K562 (cell line): ENCODE data around the gene EYA2. TPM values are rescaled to one million over a fixed set of nuclear protein-coding genes. Genes with fewer than 3 reads are reported as not detected.

ENCODE experiments used
- ATAC-seq: fragments of 200-7000 bp; cut with Tn5 transposase; 3 replicates; pipeline ENCODE4 v1.9.1; 2020; ENCODE audit warnings: moderate library complexity
- BruUV-seq: library from RNA; stranded (reverse); fragments of 400-500 nt; replicated peaks from 2 replicates; lab custom pipeline; 2021; lab: Mats Ljungman, UMichigan
- CTCF ChIA-PET: fragments of 300-600 bp; formaldehyde crosslinking; extraction: SDS; loops from one replicate; lab custom pipeline; 2021; ENCODE audit warnings: low intra/inter-chr PET ratio; lab: Yijun Ruan, JAX
- POLR2A ChIA-PET: fragments of 300-600, 350-650 bp; sonication (Branson Sonifier 250); formaldehyde crosslinking; extraction: SDS; loops from one replicate; lab custom pipeline; 2021; ENCODE audit warnings: antibody characterized with exemption, inconsistent platforms; lab: Yijun Ruan, JAX
- DNase-seq, 4 experiments: peaks; one replicate each; pipeline versions ENCODE4 v3.0.0 to v3.0.0-alpha.2; 2011 to 2018; ENCODE audit warnings: low spot score in 3 of 4, mixed read lengths in 3 of 4; ENCODE audit errors: extremely low read depth in 1 of 4
- FAIRE-seq: peaks from 2 replicates; lab custom pipeline; 2011; peaks lifted over from hg19 to GRCh38; lab: Jason Lieb, UNC
- H2AFZ ChIP-seq: 2 replicates; pipeline ENCODE4 v1.6.0; 2011; ENCODE audit warnings: low read depth, low read length, control low read depth, inconsistent platforms
- H3K27ac ChIP-seq: fragments of 200-600 bp; 3 replicates; pipeline ENCODE4 v1.8.0; 2011; ENCODE audit warnings: low read depth, mild to moderate bottlenecking, control low read depth, inconsistent platforms, low read length, moderate library complexity, mixed read lengths; ENCODE audit errors: extremely low read depth
- H3K27me3 ChIP-seq, 2 experiments: fragments of 300-600 bp in 1 of 2; 2 replicates in 1 of 2; 3 replicates in 1 of 2; pipeline versions ENCODE4 v1.6.0 to v1.8.0; 2011; ENCODE audit warnings: inconsistent platforms in 2 of 2, low read length in 2 of 2, mild to moderate bottlenecking in 1 of 2, mixed read lengths in 1 of 2, moderate library complexity in 1 of 2; ENCODE audit not compliant: control insufficient read depth in 2 of 2, insufficient read depth in 2 of 2
- H3K36me3 ChIP-seq: fragments of 300-600 bp; 3 replicates; pipeline ENCODE4 v1.8.0; 2011; ENCODE audit warnings: mild to moderate bottlenecking, low read length, inconsistent platforms; ENCODE audit not compliant: control insufficient read depth, insufficient read depth
- H3K4me1 ChIP-seq, 2 experiments: fragments of 200-600 bp in 1 of 2; replicated peaks in 1 of 2; 2 replicates in 1 of 2; 3 replicates in 1 of 2; pipeline versions ENCODE4 v1.5.1 to v1.8.0; 2011; ENCODE audit warnings: inconsistent platforms in 2 of 2, low read length in 2 of 2, mild to moderate bottlenecking in 1 of 2, mixed read lengths in 1 of 2, moderate library complexity in 1 of 2; ENCODE audit not compliant: control insufficient read depth in 2 of 2, insufficient read depth in 2 of 2
- H3K4me2 ChIP-seq: 2 replicates; pipeline ENCODE4 v1.6.1; 2011; ENCODE audit warnings: low read length, control low read depth, inconsistent platforms, mixed read lengths; ENCODE audit not compliant: insufficient read depth
- H3K4me3 ChIP-seq: fragments of 200-600 bp; sonication (generic), shearing (Covaris generic); 2 replicates; pipeline ENCODE4 v1.5.1; 2016; ENCODE audit warnings: control low read depth, inconsistent platforms
- H3K79me2 ChIP-seq: fragments of 200-600 bp; 3 replicates; pipeline ENCODE4 v1.8.0; 2011; ENCODE audit warnings: low read length, inconsistent platforms; ENCODE audit not compliant: control insufficient read depth, insufficient read depth
- H3K9ac ChIP-seq, 2 experiments: 2 replicates each; pipeline versions ENCODE4 v1.6.0 to v1.6.1; 2011; ENCODE audit warnings: low read depth in 2 of 2, low read length in 2 of 2, control low read depth in 1 of 2, inconsistent platforms in 1 of 2, mild to moderate bottlenecking in 1 of 2, mixed read lengths in 1 of 2; ENCODE audit not compliant: insufficient read depth in 1 of 2
- H3K9me1 ChIP-seq: one replicate; pipeline ENCODE4 v1.6.0; 2011; ENCODE audit warnings: inconsistent platforms, mild to moderate bottlenecking, low read length, moderate library complexity; ENCODE audit not compliant: control insufficient read depth, insufficient read depth
- H3K9me3 ChIP-seq: replicated peaks from 2 replicates; pipeline ENCODE4 v1.5.1; 2011; ENCODE audit warnings: low read depth, low read length, inconsistent platforms; ENCODE audit not compliant: control insufficient read depth, insufficient read depth
- H4K20me1 ChIP-seq: replicated peaks from 2 replicates; pipeline ENCODE4 v1.6.1; 2011; ENCODE audit warnings: low read length, inconsistent platforms, mixed read lengths; ENCODE audit not compliant: control insufficient read depth, insufficient read depth
- CHCHD3 ChIP-seq: fragments of 250-450 bp; sonication (Bioruptor Pico); IDR thresholded peaks from 2 replicates; pipeline ENCODE4 v2.1.2; 2022; ENCODE audit warnings: mild to moderate bottlenecking
- POLR2A ChIP-seq: fragments of 450-650 bp; conservative IDR thresholded peaks from 2 replicates; pipeline ENCODE4 v1.6.1; 2016
- SMARCC2 ChIP-seq: fragments of 450-650 bp; IDR thresholded peaks from 2 replicates; pipeline ENCODE4 v1.6.1; 2017; ENCODE audit warnings: antibody characterized with exemption, moderate library complexity, mild to moderate bottlenecking, low read depth
- ZFP36 ChIP-seq: fragments of 150-350 bp; IDR thresholded peaks from 2 replicates; pipeline ENCODE4 v1.6.1; 2018; ENCODE audit warnings: low read length, low read depth; ENCODE audit not compliant: partially characterized antibody
- ZNF316 ChIP-seq: fragments of 450-650 bp; IDR thresholded peaks from 2 replicates; pipeline ENCODE4 v1.6.1; 2016
- ZNF766 ChIP-seq: fragments of 200-800 bp; sonication (Bioruptor generic); conservative IDR thresholded peaks from 2 replicates; pipeline ENCODE4 v1.6.1; 2016; ENCODE audit warnings: missing genetic modification characterization, missing compliant biosample characterization
- WGBS: fragments of 100-300 bp; shearing (Covaris generic); methylation state at CpG from one replicate; pipeline ENCODE4 v1.1.6; 2016; ENCODE audit warnings: low coverage, mixed read lengths; ENCODE audit not compliant: insufficient coverage; ENCODE audit errors: missing lambda C conversion rate; 5-methylcytosine and 5-hydroxymethylcytosine counted together
- in situ Hi-C: fragments of 300-500 bp; cut with MboI; formaldehyde crosslinking; loops from 4 replicates; pipeline ENCODE4 v1.15.0; 2018; ENCODE audit warnings: inconsistent platforms, mixed read lengths
- intact Hi-C: fragments of 100-400 bp; cut with micrococcal nuclease; formaldehyde crosslinking; loops from 2 replicates; pipeline ENCODE4 v1.14.2; 2022
- polyA plus RNA-seq, 8 experiments: library from polyadenylated mRNA; depleted of rRNA in 4 of 8; stranded (reverse) in 5 of 8; unstranded in 3 of 8; fragments of >200 nt; fragmentation: Nextera tagmentation in 2 of 8; fragmentation: Illumina TruSeq in 1 of 8; extraction: Ambion mirVana in 2 of 8; extraction: Trizol in 1 of 8; gene quantifications; 2 replicates each; pipeline versions ENCODE4 v1.2.1 to v1.2.3, GENCODE V29; 2011 to 2014; ENCODE audit warnings: inconsistent platforms in 1 of 8, missing spikeins in 1 of 8
- total RNA-seq, 7 experiments: library from RNA; depleted of rRNA in 6 of 7; stranded (reverse); fragments of >200 nt in 6 of 7; fragmentation: Illumina TruSeq in 2 of 7; extraction: Trizol in 2 of 7; gene quantifications; 2 replicates each; pipeline versions ENCODE4 v1.2.1 to v1.2.3, GENCODE V29; 2011 to 2021; ENCODE audit warnings: low replicate concordance in 1 of 7
- TF ChIP-seq, protein P1 (sequence below): fragments of 450-650 bp; IDR thresholded peaks from 2 replicates; pipeline ENCODE4 v1.6.1; 2016
- TF ChIP-seq, protein P2 (sequence below): fragments of 450-650 bp; formaldehyde crosslinking; IDR thresholded peaks from 2 replicates; pipeline ENCODE4 v1.4.0; 2022; ENCODE audit warnings: mild to moderate bottlenecking, moderate library complexity
- TF ChIP-seq, protein P3 (sequence below): fragments of 450-650 bp; formaldehyde crosslinking; IDR thresholded peaks from 2 replicates; pipeline ENCODE4 v1.4.0; 2020; ENCODE audit warnings: mild to moderate bottlenecking, moderate library complexity
- TF ChIP-seq, protein P4 (sequence below): sonication (generic); formaldehyde crosslinking; IDR thresholded peaks from 2 replicates; pipeline ENCODE4 v1.8.0; 2022; ENCODE audit warnings: missing genetic modification reagents, mild to moderate bottlenecking, moderate library complexity, borderline replicate concordance
- TF ChIP-seq, protein P5 (sequence below), 3 experiments: fragments of 200-800 bp in 1 of 3; fragments of 250-450 bp in 1 of 3; fragments of 450-650 bp in 1 of 3; sonication (Bioruptor Pico) in 1 of 3; sonication (Bioruptor generic) in 1 of 3; formaldehyde crosslinking in 1 of 3; IDR thresholded peaks; 2 replicates each; pipeline versions ENCODE4 v1.6.1 to v1.8.0; 2016 to 2022; ENCODE audit warnings: mild to moderate bottlenecking in 2 of 3, missing genetic modification characterization in 2 of 3, missing compliant biosample characterization in 1 of 3, moderate library complexity in 1 of 3

The EYA2 gene
- total and polyA plus RNA-seq, 9 of the 15 experiments (the other 6 are each of a cell fraction or from before 2014, with no cell fraction given): 0.03 TPM; not detected in 8

DNA sequence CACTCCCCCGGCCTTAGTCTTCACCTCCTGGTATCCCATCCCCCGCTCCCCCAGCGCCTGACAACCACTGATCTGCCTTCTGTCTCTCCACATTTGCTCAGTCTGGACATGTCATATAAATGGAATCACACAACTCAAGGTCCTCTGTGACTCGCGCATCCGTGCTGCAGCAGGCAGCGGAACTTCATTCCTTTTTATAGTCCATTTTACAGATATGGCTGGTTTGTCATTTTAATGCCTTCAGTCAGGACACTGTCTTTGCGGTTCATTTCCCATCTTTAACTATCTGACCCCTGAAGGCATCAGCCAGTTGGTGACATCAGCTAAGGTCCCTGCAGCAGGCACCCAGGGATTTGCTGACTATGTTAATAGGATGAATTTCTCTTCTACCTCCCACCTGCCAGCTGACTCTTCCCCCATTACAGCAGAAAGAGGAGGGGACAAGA is 336.2 kb downstream of the EYA2 start:
- H2AFZ ChIP-seq: no peak overlapping the region
- BruUV-seq: no TSS peak
- H3K9me3 ChIP-seq: no peaks in the 10 kb centered on the region
- POLR2A ChIA-PET: interaction anchor here (0.6 kb wide), 1 partner anchor 573 kb away, joined by 3 read pairs; no protein-coding TSS in a partner anchor
- no peaks in the 10 kb centered on the region for H3K27me3 ChIP-seq
- H3K27ac ChIP-seq: no peak overlapping the region
- ATAC-seq: no peak
- DNase-seq: no peak
- H3K9me1 ChIP-seq: no peaks in the 10 kb centered on the region
- WGBS: 87% methylated on average over 8 of the region's 8 CpGs
- H3K4me3 ChIP-seq: no peak overlapping the region
- no peaks in the 10 kb centered on the region for H3K4me1 ChIP-seq
- peaks cover 1% of the 10 kb centered on the region; the same call in 1 of the 2 replicates for H4K20me1 ChIP-seq
- no peak for FAIRE-seq
- no peak overlapping the region for H3K4me2 ChIP-seq
- CTCF ChIA-PET: interaction anchor here (0.6 kb wide), 1 partner anchor 397 kb away, joined by 4 read pairs; no protein-coding TSS in a partner anchor
- intact Hi-C loops: no loop called here
- H3K79me2 ChIP-seq: peaks cover 53% of the 10 kb centered on the region
- peaks cover 99% of the 10 kb centered on the region for H3K36me3 ChIP-seq
- TF ChIP-seq, protein P1, sequence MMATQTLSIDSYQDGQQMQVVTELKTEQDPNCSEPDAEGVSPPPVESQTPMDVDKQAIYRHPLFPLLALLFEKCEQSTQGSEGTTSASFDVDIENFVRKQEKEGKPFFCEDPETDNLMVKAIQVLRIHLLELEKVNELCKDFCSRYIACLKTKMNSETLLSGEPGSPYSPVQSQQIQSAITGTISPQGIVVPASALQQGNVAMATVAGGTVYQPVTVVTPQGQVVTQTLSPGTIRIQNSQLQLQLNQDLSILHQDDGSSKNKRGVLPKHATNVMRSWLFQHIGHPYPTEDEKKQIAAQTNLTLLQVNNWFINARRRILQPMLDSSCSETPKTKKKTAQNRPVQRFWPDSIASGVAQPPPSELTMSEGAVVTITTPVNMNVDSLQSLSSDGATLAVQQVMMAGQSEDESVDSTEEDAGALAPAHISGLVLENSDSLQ: no peak
- TF ChIP-seq CHCHD3 (no peak), ZNF766 (CRISPR knock-in tag) (no peak), ZNF316 (peak; percentile 36; the same call in 1 of the 2 replicates), POLR2A (0 out of 2 replicates have a peak, but pooled peaks have one; percentile 20), SMARCC2 (no peak), ZFP36 (no peak)
- TF ChIP-seq, protein P2, sequence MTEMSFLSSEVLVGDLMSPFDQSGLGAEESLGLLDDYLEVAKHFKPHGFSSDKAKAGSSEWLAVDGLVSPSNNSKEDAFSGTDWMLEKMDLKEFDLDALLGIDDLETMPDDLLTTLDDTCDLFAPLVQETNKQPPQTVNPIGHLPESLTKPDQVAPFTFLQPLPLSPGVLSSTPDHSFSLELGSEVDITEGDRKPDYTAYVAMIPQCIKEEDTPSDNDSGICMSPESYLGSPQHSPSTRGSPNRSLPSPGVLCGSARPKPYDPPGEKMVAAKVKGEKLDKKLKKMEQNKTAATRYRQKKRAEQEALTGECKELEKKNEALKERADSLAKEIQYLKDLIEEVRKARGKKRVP (CRISPR knock-in tag): no peak
- TF ChIP-seq, protein P3, sequence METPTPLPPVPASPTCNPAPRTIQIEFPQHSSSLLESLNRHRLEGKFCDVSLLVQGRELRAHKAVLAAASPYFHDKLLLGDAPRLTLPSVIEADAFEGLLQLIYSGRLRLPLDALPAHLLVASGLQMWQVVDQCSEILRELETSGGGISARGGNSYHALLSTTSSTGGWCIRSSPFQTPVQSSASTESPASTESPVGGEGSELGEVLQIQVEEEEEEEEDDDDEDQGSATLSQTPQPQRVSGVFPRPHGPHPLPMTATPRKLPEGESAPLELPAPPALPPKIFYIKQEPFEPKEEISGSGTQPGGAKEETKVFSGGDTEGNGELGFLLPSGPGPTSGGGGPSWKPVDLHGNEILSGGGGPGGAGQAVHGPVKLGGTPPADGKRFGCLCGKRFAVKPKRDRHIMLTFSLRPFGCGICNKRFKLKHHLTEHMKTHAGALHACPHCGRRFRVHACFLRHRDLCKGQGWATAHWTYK (CRISPR knock-in tag): no peak
- TF ChIP-seq, protein P4, sequence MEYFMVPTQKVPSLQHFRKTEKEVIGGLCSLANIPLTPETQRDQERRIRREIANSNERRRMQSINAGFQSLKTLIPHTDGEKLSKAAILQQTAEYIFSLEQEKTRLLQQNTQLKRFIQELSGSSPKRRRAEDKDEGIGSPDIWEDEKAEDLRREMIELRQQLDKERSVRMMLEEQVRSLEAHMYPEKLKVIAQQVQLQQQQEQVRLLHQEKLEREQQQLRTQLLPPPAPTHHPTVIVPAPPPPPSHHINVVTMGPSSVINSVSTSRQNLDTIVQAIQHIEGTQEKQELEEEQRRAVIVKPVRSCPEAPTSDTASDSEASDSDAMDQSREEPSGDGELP (CRISPR knock-in tag): 0 out of 2 replicates have a peak, but pooled peaks have one; percentile 37
- TF ChIP-seq, protein P5, sequence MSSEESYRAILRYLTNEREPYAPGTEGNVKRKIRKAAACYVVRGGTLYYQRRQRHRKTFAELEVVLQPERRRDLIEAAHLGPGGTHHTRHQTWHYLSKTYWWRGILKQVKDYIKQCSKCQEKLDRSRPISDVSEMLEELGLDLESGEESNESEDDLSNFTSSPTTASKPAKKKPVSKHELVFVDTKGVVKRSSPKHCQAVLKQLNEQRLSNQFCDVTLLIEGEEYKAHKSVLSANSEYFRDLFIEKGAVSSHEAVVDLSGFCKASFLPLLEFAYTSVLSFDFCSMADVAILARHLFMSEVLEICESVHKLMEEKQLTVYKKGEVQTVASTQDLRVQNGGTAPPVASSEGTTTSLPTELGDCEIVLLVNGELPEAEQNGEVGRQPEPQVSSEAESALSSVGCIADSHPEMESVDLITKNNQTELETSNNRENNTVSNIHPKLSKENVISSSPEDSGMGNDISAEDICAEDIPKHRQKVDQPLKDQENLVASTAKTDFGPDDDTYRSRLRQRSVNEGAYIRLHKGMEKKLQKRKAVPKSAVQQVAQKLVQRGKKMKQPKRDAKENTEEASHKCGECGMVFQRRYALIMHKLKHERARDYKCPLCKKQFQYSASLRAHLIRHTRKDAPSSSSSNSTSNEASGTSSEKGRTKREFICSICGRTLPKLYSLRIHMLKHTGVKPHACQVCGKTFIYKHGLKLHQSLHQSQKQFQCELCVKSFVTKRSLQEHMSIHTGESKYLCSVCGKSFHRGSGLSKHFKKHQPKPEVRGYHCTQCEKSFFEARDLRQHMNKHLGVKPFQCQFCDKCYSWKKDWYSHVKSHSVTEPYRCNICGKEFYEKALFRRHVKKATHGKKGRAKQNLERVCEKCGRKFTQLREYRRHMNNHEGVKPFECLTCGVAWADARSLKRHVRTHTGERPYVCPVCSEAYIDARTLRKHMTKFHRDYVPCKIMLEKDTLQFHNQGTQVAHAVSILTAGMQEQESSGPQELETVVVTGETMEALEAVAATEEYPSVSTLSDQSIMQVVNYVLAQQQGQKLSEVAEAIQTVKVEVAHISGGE (CRISPR knock-in tag; IDR thresholded peaks at IDR 0.05): peak in 1 of 3 experiments; percentile 76; a peak in 1 of 6 replicates
- in situ Hi-C loops: no loop called here
- no peak overlapping the region for H3K9ac ChIP-seq
